H1 (cell line): Measurements from ENCODE around the gene ITGB7. TPM values are rescaled to one million over a fixed set of nuclear protein-coding genes. Genes with fewer than 3 reads are reported as not detected.

ENCODE experiments used
- CTCF ChIA-PET: fragments of 300-600 bp; sonication (Branson Sonifier 250); formaldehyde crosslinking; loops from one replicate; lab custom pipeline; 2021; ENCODE audit not compliant: partially characterized antibody; lab: Charles Lee
- POLR2A ChIA-PET: fragments of 300-600 bp; sonication (Branson Sonifier 250); formaldehyde crosslinking; loops from one replicate; lab custom pipeline; 2021; ENCODE audit warnings: inconsistent platforms; ENCODE audit not compliant: partially characterized antibody; lab: Charles Lee
- DNase-seq, 2 experiments: peaks; one replicate each; pipeline versions ENCODE4 v3.0.0 to v3.0.0-alpha.2; 2010 to 2022; ENCODE audit warnings: low spot score in 2 of 2, low read depth in 1 of 2, mixed read lengths in 1 of 2
- FAIRE-seq: peaks from 2 replicates; lab custom pipeline; 2011; peaks lifted over from hg19 to GRCh38; lab: Jason Lieb, UNC
- H2AFZ ChIP-seq: 2 replicates; pipeline ENCODE4 v1.8.1; 2012; ENCODE audit warnings: low read length, inconsistent platforms
- H2AK5ac ChIP-seq: 2 replicates; pipeline ENCODE4 v1.6.1; 2013; ENCODE audit warnings: low read depth, low read length
- H2BK120ac ChIP-seq: replicated peaks from 2 replicates; pipeline ENCODE3; 2013; ENCODE audit warnings: low read depth, low read length, inconsistent platforms
- H2BK12ac ChIP-seq: 2 replicates; pipeline ENCODE4 v1.6.1; 2013; ENCODE audit warnings: low read depth, low read length
- H2BK15ac ChIP-seq: 2 replicates; pipeline ENCODE4 v1.6.1; 2013; ENCODE audit warnings: low read length
- H2BK20ac ChIP-seq: 2 replicates; pipeline ENCODE4 v1.6.1; 2013; ENCODE audit warnings: low read length
- H2BK5ac ChIP-seq: 2 replicates; pipeline ENCODE4 v1.6.1; 2013; ENCODE audit warnings: low read depth, low read length
- H3K14ac ChIP-seq: 2 replicates; pipeline ENCODE4 v1.6.1; 2013; ENCODE audit warnings: inconsistent platforms; ENCODE audit not compliant: insufficient read length
- H3K18ac ChIP-seq: 2 replicates; pipeline ENCODE4 v1.6.1; 2013; ENCODE audit warnings: low read length; ENCODE audit errors: extremely low read depth
- H3K23ac ChIP-seq: 2 replicates; pipeline ENCODE4 v1.6.1; 2013; ENCODE audit warnings: inconsistent platforms; ENCODE audit not compliant: insufficient read length
- H3K23me2 ChIP-seq: 2 replicates; pipeline ENCODE4 v1.6.1; 2013; ENCODE audit warnings: low read depth, low read length
- H3K27ac ChIP-seq: 2 replicates; pipeline ENCODE4 v1.6.1; 2011; ENCODE audit warnings: low read depth, low read length, inconsistent platforms
- H3K27me3 ChIP-seq, 4 experiments: replicated peaks in 1 of 4; 1 replicate in 1 of 4; 2 replicates in 3 of 4; pipeline versions ENCODE4 v1.6.1 to v1.8.1; 2011 to 2013; ENCODE audit warnings: low read length in 3 of 4, mild to moderate bottlenecking in 3 of 4, inconsistent platforms in 2 of 4, mixed read lengths in 2 of 4, moderate library complexity in 1 of 4; ENCODE audit not compliant: control insufficient read depth in 3 of 4, insufficient read depth in 3 of 4; ENCODE audit errors: extremely low read depth in 1 of 4
- H3K36me3 ChIP-seq, 4 experiments: 2 replicates each; pipeline versions ENCODE4 v1.6.1 to v1.8.1; 2011 to 2013; ENCODE audit warnings: mild to moderate bottlenecking in 4 of 4, low read length in 3 of 4, moderate library complexity in 2 of 4, control low read depth in 1 of 4, inconsistent platforms in 1 of 4; ENCODE audit not compliant: insufficient read depth in 4 of 4, control insufficient read depth in 2 of 4
- H3K4ac ChIP-seq: replicated peaks from 2 replicates; pipeline ENCODE3; 2013; ENCODE audit warnings: low read length, low read depth, mixed read lengths, inconsistent platforms; ENCODE audit not compliant: insufficient read length
- H3K4me1 ChIP-seq, 4 experiments: replicated peaks in 1 of 4; 1 replicate in 1 of 4; 2 replicates in 3 of 4; pipeline versions ENCODE4 v1.6.1 to v1.8.1; 2011 to 2013; ENCODE audit warnings: low read length in 3 of 4, inconsistent platforms in 2 of 4, mixed read lengths in 1 of 4; ENCODE audit not compliant: insufficient read depth in 4 of 4, control insufficient read depth in 3 of 4
- H3K4me2 ChIP-seq, 2 experiments: 2 replicates each; pipeline versions ENCODE4 v1.6.1 to v1.8.1; 2011 to 2013; ENCODE audit warnings: low read depth in 2 of 2, low read length in 2 of 2, control low read depth in 1 of 2, inconsistent platforms in 1 of 2, mild to moderate bottlenecking in 1 of 2; ENCODE audit not compliant: insufficient read depth in 1 of 2
- H3K4me3 ChIP-seq, 4 experiments: fragments of 200-600, 300-600 bp in 1 of 4; sonication (generic), shearing (Covaris generic), sonication (Bioruptor Twin) in 1 of 4; 2 replicates each; pipeline versions ENCODE4 v1.5.1 to v1.8.1; 2011 to 2016; ENCODE audit warnings: low read length in 4 of 4, low read depth in 3 of 4, control low read depth in 2 of 4, inconsistent platforms in 2 of 4, mild to moderate bottlenecking in 2 of 4, mixed read lengths in 1 of 4, moderate library complexity in 1 of 4; ENCODE audit not compliant: insufficient read depth in 2 of 4; ENCODE audit errors: extremely low read depth in 1 of 4
- H3K56ac ChIP-seq: replicated peaks from 2 replicates; pipeline ENCODE3; 2013; ENCODE audit warnings: low read depth, mild to moderate bottlenecking, mixed read lengths, low read length, inconsistent platforms; ENCODE audit not compliant: insufficient read length
- H3K79me1 ChIP-seq: 2 replicates; pipeline ENCODE4 v1.6.1; 2013; ENCODE audit warnings: low read depth, low read length, control low read depth
- H3K79me2 ChIP-seq, 2 experiments: 2 replicates each; pipeline versions ENCODE4 v1.6.1 to v1.8.1; 2012 to 2013; ENCODE audit warnings: low read length in 2 of 2, mild to moderate bottlenecking in 2 of 2, inconsistent platforms in 1 of 2; ENCODE audit not compliant: insufficient read depth in 2 of 2, control insufficient read depth in 1 of 2
- H3K9ac ChIP-seq, 4 experiments: replicated peaks in 1 of 4; 1 replicate in 1 of 4; 2 replicates in 3 of 4; pipeline versions ENCODE4 v1.6.1 to v1.8.1; 2011 to 2013; ENCODE audit warnings: low read depth in 3 of 4, low read length in 3 of 4, control low read depth in 2 of 4, mild to moderate bottlenecking in 2 of 4, moderate library complexity in 2 of 4, inconsistent platforms in 1 of 4; ENCODE audit errors: extremely low read depth in 1 of 4
- H3K9me3 ChIP-seq, 2 experiments: 2 replicates each; pipeline versions ENCODE4 v1.6.1 to v1.8.1; 2012 to 2013; ENCODE audit warnings: mild to moderate bottlenecking in 2 of 2, moderate library complexity in 2 of 2, control low read depth in 1 of 2, inconsistent platforms in 1 of 2, low read depth in 1 of 2, low read length in 1 of 2, mixed read lengths in 1 of 2; ENCODE audit not compliant: insufficient read depth in 2 of 2
- H4K20me1 ChIP-seq, 2 experiments: replicated peaks in 1 of 2; 2 replicates each; pipeline versions ENCODE3 to v1.8.1; 2011 to 2013; ENCODE audit warnings: inconsistent platforms in 2 of 2, low read length in 2 of 2, mild to moderate bottlenecking in 1 of 2; ENCODE audit not compliant: insufficient read depth in 2 of 2, control insufficient read depth in 1 of 2
- H4K5ac ChIP-seq: 2 replicates; pipeline ENCODE4 v1.6.1; 2013; ENCODE audit warnings: low read length, low read depth, mixed read lengths, inconsistent platforms; ENCODE audit not compliant: insufficient read length
- H4K8ac ChIP-seq: 2 replicates; pipeline ENCODE4 v1.8.0; 2013; ENCODE audit warnings: mild to moderate bottlenecking, moderate library complexity, low read length, inconsistent platforms; ENCODE audit not compliant: insufficient read depth; ENCODE audit errors: extremely low read depth
- H4K91ac ChIP-seq: replicated peaks from 2 replicates; pipeline ENCODE3; 2013; ENCODE audit warnings: low read length, mixed read lengths, inconsistent platforms; ENCODE audit not compliant: insufficient read length
- HDAC6 ChIP-seq: IDR thresholded peaks from one replicate; pipeline ENCODE4 v1.7.1; 2012; ENCODE audit warnings: low read depth, mild to moderate bottlenecking, inconsistent platforms, low read length, moderate library complexity
- SRF ChIP-seq: IDR thresholded peaks from 2 replicates; pipeline ENCODE4 v1.6.1; 2011; ENCODE audit warnings: mild to moderate bottlenecking, low read depth, low read length, moderate library complexity
- TEAD4 ChIP-seq: IDR thresholded peaks from 2 replicates; pipeline ENCODE4 v1.6.1; 2012; ENCODE audit warnings: low read depth, low read length, inconsistent platforms, mixed read lengths
- WGBS, 2 experiments: shearing (Covaris generic) in 1 of 2; methylation state at CpG; one replicate each; pipeline versions ENCODE4 v1.1.6 to v1.1.7; 2013 to 2015; ENCODE audit warnings: low lambda C conversion rate in 2 of 2, mixed read lengths in 2 of 2, inconsistent platforms in 1 of 2, low coverage in 1 of 2, missing lambda C conversion rate in 1 of 2; ENCODE audit not compliant: insufficient replicate concordance in 2 of 2, insufficient coverage in 1 of 2, insufficient read length in 1 of 2; ENCODE audit errors: extremely low coverage in 1 of 2, missing lambda C conversion rate in 1 of 2; 5-methylcytosine and 5-hydroxymethylcytosine counted together
- polyA plus RNA-seq, 7 experiments: library from polyadenylated mRNA; depleted of rRNA in 3 of 7; stranded (reverse) in 5 of 7; unstranded in 2 of 7; fragments of >200 nt in 5 of 7; fragments of 200-250 nt in 2 of 7; gene quantifications; 1 replicate in 5 of 7; 2 replicates in 1 of 7; 4 replicates in 1 of 7; pipeline versions ENCODE4 v1.2.1 to v1.2.3, GENCODE V29; 2011 to 2013; ENCODE audit warnings: missing spikeins in 2 of 7, mixed read lengths in 2 of 7
- total RNA-seq: library from RNA; stranded (reverse); fragmentation: NEBNext Ultra II Directional; extraction: Animal tissue kit (Norgen Biotek cat#: 25700); gene quantifications from 2 replicates; pipeline ENCODE4 v1.2.1, GENCODE V29; 2021
- TF ChIP-seq, protein P1 (sequence below): IDR thresholded peaks from 2 replicates; pipeline ENCODE4 v1.6.1; 2012; ENCODE audit warnings: inconsistent platforms

ITGB7 gene
- total and polyA plus RNA-seq, 2 of the 8 experiments (the other 6 are each of a cell fraction or from before 2014, with no cell fraction given) = 0.35 to 0.54 TPM

DNA sequence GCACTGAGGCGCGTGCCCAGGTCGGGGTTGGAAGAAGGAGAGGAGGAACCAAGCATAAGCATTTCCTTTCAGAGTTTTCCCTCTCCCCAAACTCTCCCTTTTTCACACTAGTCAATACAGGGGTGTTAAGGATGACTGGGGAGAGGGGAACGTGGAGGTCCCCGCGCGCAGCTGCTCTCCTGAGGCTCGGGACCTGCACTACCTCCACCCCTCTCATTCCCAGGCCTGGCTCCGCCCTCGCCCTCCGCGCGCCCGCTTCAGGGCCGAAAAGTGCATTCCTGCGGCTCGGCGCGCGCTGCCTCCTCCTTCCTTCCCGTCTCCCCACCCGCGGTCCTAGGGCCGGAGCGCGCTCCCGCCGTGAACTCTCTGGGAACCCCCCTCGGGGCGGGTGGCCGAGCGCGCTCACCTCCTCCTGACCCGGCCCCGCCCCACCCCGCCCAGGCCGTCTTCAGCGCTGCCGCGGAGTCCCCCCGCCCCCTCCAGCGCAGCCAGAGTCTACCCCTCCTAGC lies 13.7 kb upstream of the ITGB7 start:
- Histone ChIP-seq H2BK12ac (no peak overlapping the region), H2BK20ac (no peak overlapping the region), H3K79me2 (peaks cover 12 to 31% of the 10 kb centered on the region in 2 experiments), H3K14ac (no peak overlapping the region), H4K20me1 (peaks cover 0 to 3% of the 10 kb centered on the region in 2 experiments), H3K27me3 (peaks cover 0 to 3% (median 0%) of the 10 kb centered on the region in 4 experiments; a peak in 1 of 7 replicates), H2AK5ac (no peak overlapping the region), H3K4me3 (peak overlapping the region; percentile 76 to 97 (median 86)), H3K79me1 (peaks cover 12% of the 10 kb centered on the region), H2AFZ (no peak overlapping the region), H4K91ac (no peak overlapping the region), H3K27ac (no peak overlapping the region), H3K18ac (peak overlapping the region; percentile 1; the same call in 1 of the 2 replicates), H2BK120ac (no peak overlapping the region), H4K5ac (peak overlapping the region; percentile 5), H2BK5ac (peak overlapping the region; percentile 95; the same call in 1 of the 2 replicates), H2BK15ac (peak overlapping the region; percentile 46; the same call in 1 of the 2 replicates), H3K56ac (no peak overlapping the region), H3K4me1 (peaks cover 39 to 69% (median 56%) of the 10 kb centered on the region in 4 experiments), H3K23me2 (peaks cover 31% of the 10 kb centered on the region), H4K8ac (no peak overlapping the region), H3K9me3 (no peaks in the 10 kb centered on the region), H3K23ac (no peak overlapping the region), H3K4ac (peak overlapping the region; percentile 27), H3K4me2 (peak overlapping the region; percentile 99 to 100), H3K9ac (peak overlapping the region in 3 of 4 experiments; percentile 3 to 55 (median 51); a peak in 4 of 7 replicates), H3K36me3 (no peaks in the 10 kb centered on the region; a peak in 1 of 8 replicates)
- ChIA-PET POLR2A (interaction anchor here (0.6 to 13.6 kb wide), 15 partner anchors 9 to 159 kb away, joined by 3 to 151 read pairs (median 4); partner anchors contain the start of genes CSAD, ESPL1, PFDN5 and RARG), CTCF (interaction anchor here (0.8 to 22.3 kb wide), 8 partner anchors 10 to 122 kb away, joined by 3 to 654 read pairs (median 14); partner anchors contain the start of genes ESPL1 and RARG)
- WGBS, 2 experiments = 4% methylated on average over 15 of the region's 42 CpGs; no CpG with 5 or more reads in 1 of the 2 experiments
- DNase-seq = peak in 1 of 2 experiments; percentile 92
- no peak for FAIRE-seq
- TF ChIP-seq HDAC6 = no peak
- peak; percentile 89 for TF ChIP-seq TEAD4
- TF ChIP-seq, protein P1, sequence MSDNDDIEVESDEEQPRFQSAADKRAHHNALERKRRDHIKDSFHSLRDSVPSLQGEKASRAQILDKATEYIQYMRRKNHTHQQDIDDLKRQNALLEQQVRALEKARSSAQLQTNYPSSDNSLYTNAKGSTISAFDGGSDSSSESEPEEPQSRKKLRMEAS = 0 out of 2 replicates have a peak, but pooled peaks have one; percentile 1
- TF ChIP-seq SRF = 0 out of 2 replicates have a peak, but pooled peaks have one; percentile 1
- TF ChIP-seq, all 59 proteins: peak for 3
